Vagina (tissue), 2 donors: ENCODE data around the gene SPTA1. TPM values are rescaled to one million over a fixed set of nuclear protein-coding genes. Genes with fewer than 3 reads are reported as not detected.

Source experiments
- DNase-seq, 2 donors: peaks; one replicate each; pipeline ENCODE4 v3.0.0-alpha.2; 2017; ENCODE audit errors: extremely low spot score in 2 of 2
- H3K27ac ChIP-seq: fragments of 200-600 bp; sonication (generic); one replicate; pipeline ENCODE4 v1.5.1; 2019
- H3K27me3 ChIP-seq: fragments of 200-600 bp; sonication (generic); one replicate; pipeline ENCODE4 v1.5.1; 2019
- H3K36me3 ChIP-seq, 2 donors: fragments of 200-600 bp; sonication (generic); one replicate each; pipeline ENCODE4 v1.5.1; 2017 to 2019
- H3K4me1 ChIP-seq: fragments of 200-600 bp; sonication (generic); one replicate; pipeline ENCODE4 v1.5.1; 2019
- H3K4me3 ChIP-seq, 2 donors: fragments of 200-600 bp; sonication (generic); 1 replicate in 1 of 2; 2 replicates in 1 of 2; pipeline ENCODE4 v1.5.1; 2016 to 2019
- H3K9me3 ChIP-seq: fragments of 200-600 bp; sonication (generic); one replicate; pipeline ENCODE4 v1.5.1; 2019
- POLR2A ChIP-seq, 2 donors: fragments of 450-650 bp; IDR thresholded peaks; one replicate each; pipeline ENCODE4 v1.6.1; 2017; ENCODE audit warnings: antibody characterized with exemption in 2 of 2, mild to moderate bottlenecking in 2 of 2, moderate library complexity in 2 of 2
- POLR2AphosphoS5 ChIP-seq, 2 donors: sonication (generic); formaldehyde crosslinking; IDR thresholded peaks; one replicate each; pipeline ENCODE4 v1.9.0; 2017; ENCODE audit warnings: antibody characterized with exemption in 2 of 2, mild to moderate bottlenecking in 2 of 2, low read depth in 1 of 2; ENCODE audit not compliant: insufficient read depth in 1 of 2
- intact Hi-C: fragments of 100-400 bp; cut with DNase I; formaldehyde crosslinking; loops from one replicate; pipeline ENCODE4 v1.15.1; 2023
- total RNA-seq: library from RNA; depleted of rRNA; stranded (reverse); fragments of >200 nt; gene quantifications from one replicate; pipeline ENCODE4 v1.2.3, GENCODE V29; 2016
- TF ChIP-seq, protein P1 (sequence below), 3 experiments: fragments of 450-650 bp in 2 of 3; fragments of 200-600 bp in 1 of 3; sonication (generic) in 1 of 3; IDR thresholded peaks; one replicate each; pipeline ENCODE4 v1.5.1; 2017 to 2019; ENCODE audit warnings: antibody characterized with exemption in 3 of 3, mild to moderate bottlenecking in 2 of 3, moderate library complexity in 2 of 3

SPTA1 gene
- 0.25 TPM for total RNA-seq

DNA sequence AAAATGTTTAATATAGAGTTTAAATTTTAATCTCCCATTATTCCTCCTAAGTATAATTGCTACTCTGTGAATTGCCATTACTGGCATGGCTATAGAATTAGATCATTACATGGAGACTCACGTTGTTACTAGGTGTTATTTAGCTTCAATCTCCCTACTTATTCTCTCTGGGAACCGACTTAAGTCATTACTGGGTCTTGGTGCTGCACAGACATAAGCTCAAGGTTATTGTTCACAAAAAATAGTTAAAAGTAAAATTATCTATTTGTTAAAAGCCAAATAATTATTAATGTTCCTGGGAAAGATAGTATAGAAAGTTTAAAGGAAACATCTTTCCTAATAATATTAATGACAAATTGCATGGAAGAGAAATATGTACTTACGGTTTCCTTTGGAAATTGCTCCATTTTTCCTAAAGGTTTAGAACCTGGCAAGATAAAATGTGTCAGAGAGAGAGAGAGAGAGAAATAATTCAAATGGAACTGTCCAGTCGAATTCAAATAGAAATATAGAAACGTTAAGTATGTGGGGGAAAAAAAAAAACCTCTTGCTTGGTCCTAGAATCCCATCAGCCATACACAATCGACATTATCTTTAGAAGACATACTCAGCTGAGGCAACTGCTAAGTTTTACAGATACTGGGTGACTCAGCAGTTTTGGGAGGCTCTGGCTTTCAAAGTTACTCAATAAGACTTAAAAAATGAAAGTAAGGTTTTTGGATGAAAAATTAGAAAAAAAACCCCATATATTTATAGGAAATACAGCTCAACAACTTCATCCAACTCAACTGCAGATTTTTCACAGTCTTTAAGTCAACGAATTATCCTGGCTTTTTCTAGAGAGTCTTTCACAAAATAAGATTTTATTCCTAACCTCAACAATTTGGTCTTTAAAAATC, at the start of gene SPTA1:
TSS of gene SPTA1 (minus strand) at position 605 of the 899 bp plus-strand sequence. CDS start at position 407, 198 bp downstream.
- no peaks in the 10 kb centered on the region for H3K4me1 ChIP-seq
- no peaks in the 10 kb centered on the region for H3K36me3 ChIP-seq
- intact Hi-C loops = no loop called here
- H3K27me3 ChIP-seq = no peaks in the 10 kb centered on the region
- TF ChIP-seq, protein P1, sequence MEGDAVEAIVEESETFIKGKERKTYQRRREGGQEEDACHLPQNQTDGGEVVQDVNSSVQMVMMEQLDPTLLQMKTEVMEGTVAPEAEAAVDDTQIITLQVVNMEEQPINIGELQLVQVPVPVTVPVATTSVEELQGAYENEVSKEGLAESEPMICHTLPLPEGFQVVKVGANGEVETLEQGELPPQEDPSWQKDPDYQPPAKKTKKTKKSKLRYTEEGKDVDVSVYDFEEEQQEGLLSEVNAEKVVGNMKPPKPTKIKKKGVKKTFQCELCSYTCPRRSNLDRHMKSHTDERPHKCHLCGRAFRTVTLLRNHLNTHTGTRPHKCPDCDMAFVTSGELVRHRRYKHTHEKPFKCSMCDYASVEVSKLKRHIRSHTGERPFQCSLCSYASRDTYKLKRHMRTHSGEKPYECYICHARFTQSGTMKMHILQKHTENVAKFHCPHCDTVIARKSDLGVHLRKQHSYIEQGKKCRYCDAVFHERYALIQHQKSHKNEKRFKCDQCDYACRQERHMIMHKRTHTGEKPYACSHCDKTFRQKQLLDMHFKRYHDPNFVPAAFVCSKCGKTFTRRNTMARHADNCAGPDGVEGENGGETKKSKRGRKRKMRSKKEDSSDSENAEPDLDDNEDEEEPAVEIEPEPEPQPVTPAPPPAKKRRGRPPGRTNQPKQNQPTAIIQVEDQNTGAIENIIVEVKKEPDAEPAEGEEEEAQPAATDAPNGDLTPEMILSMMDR (IDR thresholded peaks at IDR 0.05) = no peak
- H3K27ac ChIP-seq = no peak within 1 kb of the TSS
- no peaks in the 10 kb centered on the region for H3K9me3 ChIP-seq
- no peak for DNase-seq
- no peak within 1 kb of the TSS for H3K4me3 ChIP-seq

DNA sequence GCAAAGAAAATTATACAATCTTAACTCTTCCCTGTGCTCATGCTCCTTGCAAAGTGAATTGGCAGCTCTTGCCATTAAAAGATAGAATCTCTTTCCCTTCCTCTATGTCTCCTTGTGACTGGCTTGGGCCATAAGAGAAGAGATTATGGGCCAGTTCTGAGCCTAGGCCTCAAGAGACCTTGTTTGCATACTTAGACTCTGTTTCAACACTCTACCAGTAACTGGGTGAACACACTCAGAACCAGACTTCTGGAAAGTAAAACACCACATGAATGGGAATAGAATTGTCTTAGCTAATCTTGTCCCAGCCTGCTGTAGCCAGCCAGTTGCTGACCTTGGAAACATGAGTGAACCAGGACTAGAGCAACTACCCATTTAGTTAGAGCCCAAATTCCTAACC, 49.3 kb upstream of the SPTA1 start:
- no peaks in the 10 kb centered on the region for H3K9me3 ChIP-seq
- intact Hi-C loops = no loop called here
- H3K4me1 ChIP-seq = no peaks in the 10 kb centered on the region
- H3K27ac ChIP-seq = no peak overlapping the region
- no peak for DNase-seq
- no peak for TF ChIP-seq POLR2AphosphoS5 (IDR thresholded peaks at IDR 0.05; ENCODE audit: insufficient read depth in 1 of 2, low read depth in 1 of 2)
- TF ChIP-seq, protein P1 (IDR thresholded peaks at IDR 0.05) = no peak
- TF ChIP-seq POLR2A (IDR thresholded peaks at IDR 0.05) = no peak
- no peaks in the 10 kb centered on the region for H3K27me3 ChIP-seq
- no peaks in the 10 kb centered on the region for H3K36me3 ChIP-seq
- H3K4me3 ChIP-seq = no peak overlapping the region

DNA sequence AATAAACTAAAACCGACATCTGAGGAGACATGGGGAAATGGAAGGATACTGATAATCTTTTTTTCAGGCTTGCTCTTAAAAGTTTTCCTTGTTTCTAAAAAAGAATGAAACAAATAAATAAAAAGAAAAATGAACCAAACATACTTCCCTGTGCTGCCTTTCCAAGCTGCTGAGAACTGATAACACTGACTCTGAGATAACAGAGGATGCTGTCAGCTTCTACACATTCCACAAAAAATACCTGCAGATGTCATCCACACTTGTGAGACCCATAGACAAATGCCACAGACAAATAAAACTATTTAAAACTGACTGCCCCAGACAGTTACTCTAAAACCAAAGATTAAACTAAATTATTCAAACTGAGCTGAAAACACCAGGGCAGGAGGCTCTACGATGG, 46.0 kb upstream of the SPTA1 start:
- no peak overlapping the region for H3K4me3 ChIP-seq
- no peaks in the 10 kb centered on the region for H3K4me1 ChIP-seq
- TF ChIP-seq, protein P1 (IDR thresholded peaks at IDR 0.05) = no peak
- TF ChIP-seq POLR2A (IDR thresholded peaks at IDR 0.05) (no peak), POLR2AphosphoS5 (IDR thresholded peaks at IDR 0.05; ENCODE audit: insufficient read depth in 1 of 2, low read depth in 1 of 2) (no peak)
- no peak overlapping the region for H3K27ac ChIP-seq
- no peak for DNase-seq
- intact Hi-C loops = no loop called here
- no peaks in the 10 kb centered on the region for H3K27me3 ChIP-seq
- no peaks in the 10 kb centered on the region for H3K9me3 ChIP-seq
- H3K36me3 ChIP-seq = no peaks in the 10 kb centered on the region

DNA sequence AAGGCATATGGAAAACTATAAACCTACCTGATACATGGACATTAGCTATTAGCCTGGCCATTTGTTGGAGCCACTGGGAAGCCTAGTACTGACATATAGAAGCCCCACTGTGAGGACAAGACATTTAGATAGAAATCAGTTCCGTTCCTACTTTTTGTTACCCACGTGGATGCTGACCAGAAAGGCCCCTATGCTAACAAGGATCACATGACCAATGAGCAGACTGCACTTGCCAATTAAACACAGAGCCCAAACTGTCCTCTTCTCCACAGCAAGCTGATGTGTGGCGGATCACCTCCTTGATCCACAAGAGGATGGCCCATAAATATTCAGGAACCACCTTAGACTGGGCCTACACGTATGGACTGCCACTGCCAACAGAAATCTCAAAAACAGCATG, 45.2 kb upstream of the SPTA1 start:
- TF ChIP-seq POLR2AphosphoS5 (IDR thresholded peaks at IDR 0.05; ENCODE audit: insufficient read depth in 1 of 2, low read depth in 1 of 2) (no peak), POLR2A (IDR thresholded peaks at IDR 0.05) (no peak)
- TF ChIP-seq, protein P1 (IDR thresholded peaks at IDR 0.05) = no peak
- intact Hi-C loops = no loop called here
- Histone ChIP-seq H3K27me3 (no peaks in the 10 kb centered on the region), H3K27ac (no peak overlapping the region), H3K9me3 (no peaks in the 10 kb centered on the region), H3K36me3 (no peaks in the 10 kb centered on the region), H3K4me1 (no peaks in the 10 kb centered on the region), H3K4me3 (no peak overlapping the region)
- no peak for DNase-seq

DNA sequence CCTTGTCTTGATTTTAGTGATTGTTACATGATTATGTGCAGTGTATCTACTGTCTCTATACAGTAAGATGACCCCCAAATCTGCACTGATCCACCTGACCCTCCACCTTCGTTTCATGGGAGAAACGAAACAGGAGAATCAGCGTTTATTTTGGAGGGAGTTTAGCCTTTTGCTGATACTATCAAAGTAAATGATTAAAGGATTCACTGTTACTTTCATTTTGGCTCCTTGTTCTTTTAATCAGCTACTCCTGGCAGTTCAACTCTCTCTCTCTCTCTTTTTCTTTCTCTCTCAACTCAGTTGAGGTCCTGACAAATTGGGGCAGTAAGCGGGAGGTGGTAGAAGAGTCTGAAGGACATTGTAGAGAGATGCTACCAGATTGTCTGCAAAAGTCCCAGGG, 43.9 kb upstream of the SPTA1 start:
- no peak for DNase-seq
- H3K4me1 ChIP-seq = no peaks in the 10 kb centered on the region
- H3K4me3 ChIP-seq = no peak overlapping the region
- no peaks in the 10 kb centered on the region for H3K36me3 ChIP-seq
- H3K9me3 ChIP-seq = no peaks in the 10 kb centered on the region
- TF ChIP-seq, protein P1 (IDR thresholded peaks at IDR 0.05) = no peak
- TF ChIP-seq POLR2A (IDR thresholded peaks at IDR 0.05) = no peak
- H3K27ac ChIP-seq = no peak overlapping the region
- intact Hi-C loops = no loop called here
- no peaks in the 10 kb centered on the region for H3K27me3 ChIP-seq
